NCI-H1436 treated with DMSO at 0.1 percent for 48 hours (cell line): Measurements from ENCODE around the gene OR5AS1.
"Not testable (repeated sequence)": the region's sequence is repeated elsewhere in the genome, so short reads cannot be mapped to it uniquely, and the experiment has no call there.

Experiments
- DNase-seq: peaks from one replicate; lab custom pipeline; 2025; lab: John Stamatoyannopoulos, UW

The OR5AS1 gene

GRCh38 chr11:56027354-56027753 lies at the start of gene OR5AS1:
Gene OR5AS1 (plus strand): TSS chr11:56027654. CDS start chr11:56030419, 2,765 bp downstream.
- no peak for DNase-seq

GRCh38 chr11:55994525-55994924 lies 32.9 kb upstream of the OR5AS1 start, which contains the start of gene OR5F1:
Gene OR5F1 (minus strand): TSS chr11:55994625. CDS start chr11:55994625, 0 bp downstream.
- no peak for DNase-seq

DNA sequence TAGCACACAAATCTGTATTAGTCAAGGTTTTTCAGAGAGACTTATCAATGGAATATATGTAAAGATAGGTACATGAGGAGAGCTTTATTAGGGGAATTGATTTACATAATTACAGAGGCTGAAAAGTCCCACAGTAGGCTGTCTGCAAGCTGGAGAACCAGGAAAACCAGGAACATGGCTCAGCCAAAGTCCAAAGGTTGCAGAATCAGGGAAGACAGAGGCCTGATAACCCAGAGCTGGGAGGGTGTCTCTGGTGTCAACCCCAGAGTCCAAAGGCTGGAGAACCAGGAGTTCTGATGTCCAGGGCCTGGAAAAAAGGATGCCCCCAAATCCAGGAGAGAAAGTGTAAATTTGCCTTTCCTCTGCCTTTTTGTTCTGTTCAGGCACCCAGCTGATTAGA lies 16.7 kb upstream of the OR5AS1 start:
- no peak for DNase-seq

- DNase-seq: no peak
These were observed 13.6 kb upstream of the OR5AS1 start for GRCh38 chr11:56013805-56014204.

DNA sequence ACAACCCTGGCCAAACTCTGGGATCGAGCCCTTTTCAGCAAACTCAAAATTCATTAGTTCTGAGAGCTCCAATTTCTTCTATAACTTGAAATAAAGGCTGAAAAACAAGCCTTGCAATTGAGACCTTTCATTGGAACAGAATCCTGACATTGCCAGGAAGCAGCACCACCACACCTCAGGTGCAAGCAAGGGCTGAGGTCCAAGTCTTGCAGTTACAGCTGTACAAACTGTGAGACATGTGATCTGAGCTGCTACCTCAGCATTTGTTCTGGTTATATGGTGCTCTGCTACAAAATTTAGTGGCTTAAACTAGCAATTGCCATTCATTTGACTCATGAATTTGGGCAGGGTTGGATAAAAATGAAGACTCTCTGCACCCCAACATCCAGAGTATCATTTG lies 18.1 kb downstream of the OR5AS1 start:
- no peak for DNase-seq

DNA sequence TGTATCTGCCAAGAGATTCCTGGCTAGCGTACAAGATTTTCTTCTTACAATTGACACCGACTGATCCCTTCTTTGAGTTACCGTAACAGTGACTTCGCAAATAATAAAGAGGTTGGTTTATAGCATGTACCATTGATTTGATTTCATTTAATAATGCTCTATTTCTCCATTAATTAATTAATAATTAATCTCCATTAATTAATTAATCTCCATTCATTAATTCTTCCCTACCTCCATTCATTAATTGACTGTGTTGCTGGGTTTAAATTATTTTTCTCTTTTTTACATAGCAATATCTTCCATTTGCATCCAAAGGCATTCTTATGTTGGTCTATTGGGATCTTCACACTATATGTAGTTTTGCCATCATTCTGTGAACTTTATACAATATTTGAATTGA lies 21.0 kb downstream of the OR5AS1 start:
- no peak for DNase-seq

GRCh38 chr11:56049487-56049886 lies 22.0 kb downstream of the OR5AS1 start:
- DNase-seq: no peak

- DNase-seq: not testable (repeated sequence)
These were observed 28.9 kb downstream of the OR5AS1 start for GRCh38 chr11:56056366-56056765.

DNA sequence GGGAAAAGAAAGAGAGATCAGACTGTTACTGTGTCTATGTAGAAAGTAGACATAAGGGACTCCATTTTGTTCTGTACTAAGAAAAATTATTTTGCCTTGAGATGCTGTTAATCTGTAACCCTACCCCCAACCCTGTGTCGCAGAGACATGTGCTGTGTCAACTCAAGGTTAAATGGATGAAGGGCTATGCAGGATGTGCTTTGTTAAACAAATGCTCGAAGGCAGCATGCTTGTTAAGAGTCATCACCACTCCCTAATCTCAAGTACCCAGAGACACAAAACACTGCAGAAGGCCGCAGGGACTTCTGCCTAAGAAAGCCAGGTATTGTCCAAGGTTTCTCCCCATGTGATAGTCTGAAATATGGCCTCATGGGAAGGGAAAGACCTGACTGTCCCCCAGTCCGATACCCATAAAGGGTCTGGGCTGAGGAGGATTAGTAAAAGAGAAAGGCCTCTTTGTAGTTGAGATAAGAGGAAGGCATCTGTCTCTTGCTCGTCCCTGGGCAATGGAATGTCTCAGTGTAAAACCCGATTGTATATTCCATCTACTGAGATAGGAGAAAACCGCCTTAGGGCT lies 30.3 kb downstream of the OR5AS1 start:
- DNase-seq: not testable (repeated sequence)

- DNase-seq: not testable (repeated sequence)
These were observed 30.9 kb downstream of the OR5AS1 start for GRCh38 chr11:56058260-56058780.

DNA sequence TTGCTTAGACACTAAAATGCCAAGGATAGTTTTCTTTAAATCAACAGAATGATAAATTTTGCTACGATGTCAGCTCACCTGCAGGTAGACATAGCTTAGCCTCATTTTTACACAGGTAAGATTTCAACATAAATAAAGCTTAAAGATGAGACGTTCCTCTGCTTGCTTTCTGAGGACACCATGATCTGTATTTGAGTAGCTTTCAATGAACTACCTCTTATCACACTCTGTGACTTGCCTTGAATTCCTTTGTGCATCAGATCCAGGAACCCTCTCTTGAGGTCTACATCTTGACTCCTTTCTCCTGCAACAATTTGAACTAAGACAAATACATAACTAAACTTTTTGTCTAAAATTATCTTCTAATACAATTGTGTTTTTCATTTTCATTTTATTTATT lies 39.5 kb downstream of the OR5AS1 start:
- DNase-seq: no peak
